HG03064 (cell line): ENCODE measurements around the gene BTRC.

ENCODE experiments used
- ATAC-seq: cut with Tn5 transposase; IDR thresholded peaks from one replicate; pipeline ENCODE4 v1.9.1; 2021; ENCODE audit warnings: low read depth; ENCODE audit not compliant: unreplicated experiment

Gene BTRC

DNA sequence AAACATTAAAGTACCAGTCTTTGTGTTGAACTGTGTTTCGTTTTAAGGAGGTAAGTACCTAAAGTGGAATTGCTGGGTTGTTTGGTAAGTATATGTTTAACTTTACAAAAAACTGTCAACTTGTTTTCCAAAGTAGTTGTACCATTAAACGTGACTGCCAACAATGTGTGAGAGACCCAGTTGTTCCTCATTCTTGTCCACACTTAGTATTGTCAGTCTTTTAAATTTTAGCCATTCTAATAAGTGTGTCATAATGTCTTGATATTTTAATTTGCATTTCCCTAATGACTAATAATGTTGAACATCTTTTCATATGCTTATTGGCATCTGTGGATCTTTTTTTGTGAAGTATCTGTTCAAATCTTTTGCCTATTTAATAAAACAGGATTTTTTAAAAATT, 159.8 kb downstream of the BTRC start:
- no peak for ATAC-seq

DNA sequence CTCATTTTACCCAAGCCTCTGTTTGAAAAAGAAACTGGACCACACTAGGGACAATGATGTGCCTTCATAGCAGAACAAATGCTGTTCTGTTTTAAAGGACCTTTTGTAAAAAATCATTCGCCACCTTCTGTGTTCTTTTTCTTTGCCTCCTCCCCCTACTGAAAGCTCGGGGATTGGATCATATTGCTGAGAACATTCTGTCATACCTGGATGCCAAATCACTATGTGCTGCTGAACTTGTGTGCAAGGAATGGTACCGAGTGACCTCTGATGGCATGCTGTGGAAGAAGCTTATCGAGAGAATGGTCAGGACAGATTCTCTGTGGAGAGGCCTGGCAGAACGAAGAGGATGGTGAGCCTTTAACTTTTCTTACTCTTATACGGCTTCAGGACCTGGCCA, 171.9 kb downstream of the BTRC start:
- no peak for ATAC-seq

DNA sequence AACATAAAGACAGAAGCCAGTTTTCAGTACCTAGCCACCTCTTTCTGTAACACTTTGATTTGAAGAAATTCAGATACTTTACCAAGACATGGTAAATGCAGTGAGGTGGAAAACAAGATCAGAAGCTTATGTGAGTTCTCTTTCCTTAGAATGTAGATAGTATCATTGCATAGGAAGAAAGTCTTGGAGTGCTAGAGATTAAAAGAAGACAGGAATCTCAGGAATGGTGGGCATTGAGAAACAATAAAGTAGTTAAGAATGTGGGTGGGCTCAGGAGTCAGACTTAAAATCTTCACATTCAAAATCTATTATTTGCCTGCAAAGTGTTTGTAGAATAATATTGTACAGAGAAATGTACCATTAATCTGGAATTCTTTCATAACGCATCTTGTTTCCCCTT, 175.2 kb downstream of the BTRC start:
- ATAC-seq, result no peak

DNA sequence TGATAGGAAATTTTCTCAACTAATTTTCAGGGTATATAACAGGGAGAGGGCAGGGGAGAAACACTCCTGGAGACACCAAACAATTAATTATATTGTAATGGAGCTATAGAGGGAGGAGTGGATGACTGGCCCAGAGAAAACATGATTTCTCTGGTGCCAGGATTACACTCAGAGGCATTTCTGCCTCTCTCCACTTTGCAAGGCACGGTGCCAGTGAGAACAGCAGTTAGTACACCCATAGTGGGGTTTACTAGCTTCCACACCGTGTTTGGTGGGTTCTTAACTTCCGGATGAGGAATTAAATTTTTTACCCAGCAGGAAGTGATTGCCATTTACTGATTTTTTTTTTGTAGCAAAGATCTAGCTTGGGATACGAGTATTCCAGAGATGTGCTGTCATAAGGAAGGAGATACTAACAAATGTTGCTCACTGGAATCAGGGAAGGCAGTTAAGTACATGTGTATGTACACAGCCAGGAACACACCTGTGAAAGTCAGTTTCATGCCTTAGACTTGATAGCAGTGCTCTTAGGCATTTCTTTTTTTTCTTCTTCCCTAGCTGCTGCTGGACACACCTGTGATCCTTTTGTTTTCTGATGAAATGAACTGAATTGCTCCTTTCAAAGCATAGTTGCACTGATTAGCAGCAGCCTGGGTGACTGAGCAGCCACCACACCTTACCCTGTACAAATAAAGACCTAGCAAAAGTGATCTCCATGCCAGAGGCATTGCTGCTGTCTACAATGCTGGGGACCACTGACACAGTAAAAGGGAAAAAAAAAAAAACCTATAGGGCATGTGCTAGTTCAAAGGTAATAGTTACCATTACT, 176.0 kb downstream of the BTRC start:
- ATAC-seq, result no peak

DNA sequence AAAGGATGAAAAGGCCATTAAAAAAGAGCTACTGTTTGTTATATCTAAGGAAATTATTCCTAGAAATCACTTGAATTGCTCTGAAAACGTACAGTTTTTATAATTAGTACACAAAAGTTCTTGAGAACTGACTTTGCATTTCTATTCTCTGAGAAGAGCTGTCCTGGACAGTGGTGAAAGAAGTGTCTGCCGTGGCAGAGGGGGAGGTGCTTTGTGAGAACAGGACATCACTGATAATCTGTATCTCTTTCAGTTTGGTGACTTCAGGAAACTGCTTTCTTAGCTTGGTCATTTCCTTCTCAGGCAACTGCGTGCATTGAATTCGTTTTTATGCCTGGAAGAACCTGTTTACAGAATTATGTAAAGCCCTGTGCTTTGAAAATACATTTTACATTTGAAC, 182.0 kb downstream of the BTRC start:
- no peak for ATAC-seq

DNA sequence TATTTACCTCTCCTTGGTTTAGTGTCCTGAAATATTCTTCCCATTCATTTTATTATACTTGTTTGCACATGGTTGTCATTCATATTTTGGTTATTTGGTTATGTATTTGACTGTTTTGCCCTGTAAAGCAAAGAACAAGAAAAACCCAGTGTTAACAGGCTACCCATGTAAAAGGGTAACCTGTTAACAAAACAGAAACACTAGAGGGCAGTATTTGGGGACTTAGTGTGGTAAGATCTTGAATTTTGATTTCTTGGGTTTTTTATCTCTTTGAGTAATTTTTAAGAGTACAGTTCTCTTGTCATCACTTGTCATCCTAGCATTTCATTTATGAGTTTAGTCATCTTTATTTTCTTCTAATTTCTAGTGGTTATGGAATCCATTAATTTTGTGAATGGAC, 182.8 kb downstream of the BTRC start:
- no peak for ATAC-seq

DNA sequence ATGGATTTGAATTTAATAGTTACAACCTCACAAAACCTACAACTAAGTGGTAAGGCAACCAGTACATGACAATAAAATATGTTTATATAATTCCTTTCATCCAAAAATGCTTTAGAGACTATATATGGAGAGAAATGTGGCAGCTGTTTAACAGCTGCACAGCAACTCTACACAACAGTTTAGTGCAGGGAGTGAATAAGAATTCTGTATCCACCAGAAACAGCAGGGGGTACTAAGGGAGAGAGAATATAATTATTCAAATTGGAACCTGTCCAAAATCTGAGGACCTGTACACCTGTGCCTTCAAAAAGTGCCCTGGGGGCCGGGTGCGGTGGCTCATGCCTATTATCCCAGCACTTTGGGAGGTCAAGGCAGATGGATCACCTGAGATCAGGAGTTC, 184.5 kb downstream of the BTRC start:
- ATAC-seq, result no peak

DNA sequence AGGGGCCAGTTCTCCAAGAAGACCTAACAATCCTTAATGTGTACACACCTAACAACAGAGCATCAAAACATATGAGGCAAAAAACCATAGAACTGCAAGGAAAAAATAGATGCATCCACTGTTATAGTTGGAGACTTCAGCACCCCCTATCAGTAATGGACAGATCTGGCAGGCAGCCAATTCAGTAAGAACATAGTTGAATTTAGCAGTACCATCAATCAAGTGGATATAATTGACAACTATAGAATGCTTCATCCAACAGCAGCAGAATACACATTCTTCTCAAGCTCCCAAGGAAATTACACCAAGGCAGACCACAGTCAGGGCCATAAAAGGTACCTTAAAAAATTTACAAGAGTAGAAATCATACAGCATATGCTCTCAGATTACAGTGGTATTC, 191.9 kb downstream of the BTRC start:
- ATAC-seq, result no peak

DNA sequence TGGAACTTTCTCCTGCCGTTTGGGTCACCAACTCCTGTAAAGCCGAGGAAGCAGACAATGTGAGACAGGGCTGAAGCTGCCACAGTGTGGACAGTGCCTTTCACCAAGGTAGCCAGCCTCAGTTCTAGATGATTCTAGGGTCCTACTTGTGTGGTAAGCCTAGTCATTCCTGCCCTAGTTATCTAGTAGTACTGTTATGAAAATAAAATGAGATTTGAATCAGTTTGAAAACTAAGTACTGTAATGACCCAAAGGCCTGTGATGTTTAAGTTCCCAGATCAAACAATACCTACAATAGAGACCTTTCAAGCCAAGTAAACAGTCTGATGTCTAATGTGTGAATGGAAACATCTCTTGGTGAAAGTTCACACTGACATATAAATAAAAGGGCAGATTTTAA, 197.0 kb downstream of the BTRC start:
- ATAC-seq, result no peak

DNA sequence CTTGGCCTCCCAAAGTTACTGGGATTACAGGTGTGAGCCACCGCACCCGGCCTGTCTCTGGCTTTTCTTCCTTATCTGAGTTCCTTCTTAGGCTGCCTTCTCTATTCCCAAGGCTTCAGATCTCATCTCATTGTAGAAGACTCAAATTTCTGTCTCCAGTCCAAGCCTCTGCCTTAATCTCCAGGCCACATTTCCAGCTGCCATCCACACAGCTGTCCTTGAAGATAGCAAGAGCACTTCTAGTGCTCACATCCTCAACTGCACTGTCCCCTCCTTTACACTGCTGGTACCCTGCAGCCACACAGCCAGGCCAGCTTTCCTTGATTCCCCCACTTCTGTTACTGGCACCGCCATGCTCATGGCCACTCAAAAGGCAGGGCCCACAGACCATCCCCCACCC, 198.5 kb downstream of the BTRC start:
- no peak for ATAC-seq

DNA sequence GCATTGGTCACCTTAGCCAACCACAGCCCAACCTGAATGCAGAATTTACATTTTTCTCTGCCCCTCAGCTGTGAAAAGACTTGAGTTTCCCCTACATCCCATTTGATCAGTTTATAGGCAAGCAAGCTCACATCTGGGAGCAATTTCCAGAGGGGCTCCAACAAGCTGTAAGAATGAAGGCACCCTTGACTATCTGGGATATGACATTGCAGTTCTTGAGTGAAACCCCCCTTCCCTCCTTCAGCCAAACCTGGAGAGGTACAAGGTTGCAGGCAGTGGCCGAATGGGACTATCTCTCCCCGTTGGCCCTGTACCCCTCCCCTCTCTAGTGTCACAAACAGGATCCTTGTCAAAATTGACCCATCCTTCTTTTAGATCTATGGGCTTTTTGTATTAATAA, 203.6 kb downstream of the BTRC start:
- no peak for ATAC-seq

DNA sequence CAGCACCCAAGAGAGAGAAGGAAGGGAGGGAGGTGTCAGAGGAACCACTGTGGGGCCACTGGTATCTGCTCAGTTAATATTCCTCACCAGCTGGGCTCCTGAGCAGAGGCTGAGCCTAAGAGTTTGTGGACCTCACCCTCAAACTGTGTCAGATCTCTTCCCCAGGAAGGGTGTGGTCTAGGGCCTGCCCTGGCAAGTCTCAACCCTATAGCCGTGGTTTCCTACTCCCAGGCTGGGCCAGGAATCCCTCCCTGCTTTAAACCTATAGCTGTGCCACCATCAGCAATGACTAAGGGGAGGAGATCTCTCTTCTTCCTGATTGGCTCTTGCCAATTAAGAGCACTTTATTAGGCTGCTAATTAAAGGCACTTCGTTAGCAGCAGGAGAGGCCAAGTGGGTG, 204.2 kb downstream of the BTRC start:
- ATAC-seq, result no peak

DNA sequence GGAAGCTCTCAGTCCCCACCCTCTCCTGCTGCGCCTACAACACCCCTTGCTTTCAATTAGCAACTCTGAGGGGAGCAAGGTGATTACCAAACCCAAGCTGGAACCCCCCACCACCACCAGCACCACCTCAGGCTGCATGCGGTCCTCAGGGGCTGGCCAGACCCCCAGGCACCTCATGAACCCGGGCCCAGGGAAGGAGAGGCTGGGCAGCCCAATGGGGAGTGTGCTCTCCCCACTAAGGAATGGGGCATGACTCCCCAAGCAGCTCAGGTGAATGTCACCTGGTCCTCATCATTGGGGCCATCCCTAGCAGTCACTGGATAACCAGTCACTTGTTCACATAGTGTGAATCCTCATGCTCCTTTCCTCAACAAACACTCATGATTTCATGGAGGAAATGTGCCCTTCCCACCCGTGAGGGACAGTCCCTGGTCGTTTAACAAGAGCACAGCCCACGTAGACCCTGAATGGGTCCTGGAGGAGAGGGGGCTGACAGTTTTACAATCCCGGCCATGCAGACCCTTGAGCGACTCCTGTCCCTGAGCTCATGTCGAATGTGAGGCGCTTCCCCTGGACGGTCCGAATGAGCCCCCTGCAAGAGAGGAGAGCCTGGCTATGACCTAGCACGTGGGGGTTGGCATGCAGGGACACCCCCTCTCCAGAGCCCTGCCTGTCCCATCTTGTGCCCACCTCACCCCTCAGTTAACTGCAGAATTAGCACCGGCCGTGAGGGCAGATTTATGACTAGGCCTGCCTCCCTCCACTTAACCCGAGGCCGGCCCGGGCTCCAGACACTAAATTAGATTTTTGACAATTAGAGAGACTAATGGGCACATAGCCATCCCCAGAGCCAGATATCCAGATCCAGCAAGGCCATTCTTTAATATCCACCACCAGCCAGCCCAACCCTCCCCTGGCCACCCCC, 205.0 kb downstream of the BTRC start:
- no peak for ATAC-seq

DNA sequence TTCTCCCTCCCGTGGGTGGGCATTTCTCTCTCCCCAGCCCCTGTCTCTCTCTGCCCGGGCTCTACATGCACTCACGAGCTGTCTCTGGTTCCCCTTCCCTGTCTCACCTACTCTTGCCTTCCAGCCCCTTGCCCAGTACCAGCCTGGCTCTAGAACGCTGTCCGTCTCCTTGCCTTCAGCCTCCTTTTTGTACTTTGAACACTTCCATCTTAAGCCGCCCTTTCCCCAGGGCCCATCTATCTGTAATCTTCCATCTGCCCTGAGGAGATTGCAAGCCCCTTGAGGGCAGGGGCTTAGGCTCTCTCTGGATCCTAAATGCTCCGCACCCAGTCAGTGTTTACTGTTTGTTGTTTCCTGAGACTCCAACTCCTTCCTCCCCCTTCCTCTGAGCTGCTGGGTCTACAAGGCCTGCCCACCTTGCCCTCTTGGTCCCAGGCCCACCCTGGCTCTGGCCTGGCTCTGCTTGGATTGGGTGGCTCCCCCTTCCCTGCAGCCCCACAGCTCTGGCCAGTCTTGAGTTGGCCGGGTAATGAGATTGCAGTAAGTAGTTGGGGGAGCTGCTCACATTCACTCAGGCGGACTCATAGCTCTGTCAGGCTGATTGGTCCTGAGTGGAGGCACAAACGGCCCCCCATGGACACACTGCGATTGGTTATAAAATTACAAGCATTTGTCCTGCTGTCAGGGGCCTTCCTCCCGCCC, 205.8 kb downstream of the BTRC start:
- no peak for ATAC-seq

DNA sequence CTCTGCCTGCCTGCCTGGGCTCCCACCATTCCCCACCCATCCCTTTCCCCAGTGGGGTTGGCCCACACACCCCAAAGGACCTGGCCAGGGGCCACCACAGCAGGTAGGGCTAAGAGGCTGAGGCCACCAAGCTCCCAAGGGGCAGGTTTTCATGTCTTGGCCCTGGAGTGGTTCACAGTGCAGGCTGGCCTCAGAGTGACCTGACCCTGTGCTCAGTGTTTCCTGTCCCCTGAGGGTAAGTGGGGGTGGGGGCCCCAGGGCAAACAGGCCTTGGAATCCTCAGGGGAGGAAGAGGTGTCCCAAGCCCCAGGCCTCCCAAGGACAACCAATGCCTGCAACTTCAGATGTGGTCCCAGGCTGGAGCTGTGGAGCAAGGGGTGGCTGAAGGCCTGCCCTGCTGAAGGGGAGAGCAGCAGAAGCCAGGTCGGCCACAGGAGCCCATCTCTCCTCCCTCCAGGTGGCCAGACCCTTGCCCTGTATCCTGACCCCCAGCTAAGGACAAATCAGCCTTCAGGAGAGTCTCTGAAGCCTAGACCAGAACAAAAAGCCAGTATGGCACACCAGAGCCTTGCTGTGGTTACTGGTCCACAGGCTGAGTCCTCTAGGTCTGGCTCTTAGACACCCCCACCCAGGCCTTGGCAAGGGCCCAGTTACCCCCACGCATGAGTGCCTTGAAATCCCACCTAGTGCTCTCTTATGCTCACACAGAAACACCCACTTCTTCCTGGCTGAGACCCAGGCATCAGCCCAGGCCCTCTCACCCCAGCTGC, 206.5 kb downstream of the BTRC start:
- ATAC-seq, result no peak

DNA sequence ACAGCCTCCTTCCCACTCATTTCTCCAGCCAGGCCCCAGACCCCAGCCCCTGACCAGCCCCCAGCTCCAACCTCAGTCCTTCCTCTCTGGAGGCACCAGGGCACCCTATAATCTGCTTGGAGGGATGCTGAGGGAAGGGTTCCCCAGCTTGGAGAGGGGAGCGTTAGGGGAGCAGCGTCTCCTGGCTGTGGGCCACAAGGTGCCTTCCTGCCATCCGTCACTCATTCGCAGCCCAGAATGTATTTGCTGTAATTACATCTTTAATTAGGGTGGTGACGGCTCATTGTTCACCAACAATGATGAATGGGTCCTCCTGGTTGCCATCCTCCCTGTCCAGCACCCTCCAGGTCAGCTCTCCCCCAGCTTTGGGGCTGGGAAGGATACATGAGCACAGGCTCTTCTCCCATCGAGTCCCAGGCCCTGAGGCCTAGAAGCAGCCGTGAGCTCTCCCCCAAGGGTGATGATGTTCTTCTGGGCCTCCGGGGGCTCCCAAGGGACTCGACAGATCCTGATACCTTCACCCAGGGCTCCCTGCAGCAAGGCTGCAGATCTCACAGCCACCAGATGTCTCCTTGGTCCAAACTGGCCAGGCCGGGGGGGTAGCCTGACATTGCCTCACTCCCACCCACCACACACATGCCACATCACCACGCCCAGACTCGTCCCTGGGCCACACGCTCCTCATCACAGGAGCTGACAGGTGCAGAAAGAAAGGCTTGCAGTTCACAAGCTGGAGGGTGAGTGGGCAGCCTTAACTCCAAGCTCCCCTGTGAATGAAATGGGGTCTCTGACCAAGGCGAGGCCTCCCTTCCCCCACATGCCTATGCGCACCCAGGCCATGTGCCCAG, 207.3 kb downstream of the BTRC start:
- ATAC-seq, result no peak

DNA sequence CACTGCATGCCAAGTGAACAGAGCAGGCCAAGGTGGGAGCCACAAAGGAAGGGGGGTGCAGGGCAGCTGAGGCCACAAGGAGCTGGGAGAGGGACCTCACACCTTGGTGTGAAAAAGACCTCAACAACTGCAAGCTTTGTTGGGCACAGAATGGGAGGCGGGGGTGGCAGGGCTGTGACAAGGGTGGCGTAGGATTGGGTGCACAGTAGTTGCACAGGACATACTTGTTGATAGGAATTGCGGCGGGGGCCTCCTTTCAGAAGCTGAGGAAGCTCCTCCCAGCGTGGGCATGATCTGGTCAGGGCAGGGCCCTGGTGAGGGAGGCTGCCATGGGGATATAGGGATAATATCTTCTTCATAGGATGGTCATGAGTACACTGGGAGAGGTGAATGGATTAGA, 208.3 kb downstream of the BTRC start:
- ATAC-seq, result no peak

DNA sequence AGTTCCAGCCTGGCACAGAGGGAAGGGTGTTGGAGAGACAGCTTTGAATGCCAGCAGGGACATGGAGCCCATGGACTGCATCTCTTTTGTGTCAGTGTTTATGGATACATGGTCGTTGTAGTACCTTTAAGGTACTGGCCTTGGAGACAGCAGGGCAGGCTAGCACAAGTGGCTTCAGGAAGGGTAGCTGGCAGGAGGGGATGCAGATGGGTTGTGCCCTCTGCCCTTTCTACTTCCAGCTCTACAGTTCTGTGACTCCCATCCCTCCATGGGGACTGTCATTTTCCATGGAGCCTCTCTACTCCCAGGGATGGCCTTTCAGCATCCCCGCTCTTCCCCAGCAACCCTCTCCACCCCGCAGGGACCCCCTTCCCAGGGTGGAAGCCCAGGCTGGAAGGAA, 209.0 kb downstream of the BTRC start:
- ATAC-seq, result no peak

DNA sequence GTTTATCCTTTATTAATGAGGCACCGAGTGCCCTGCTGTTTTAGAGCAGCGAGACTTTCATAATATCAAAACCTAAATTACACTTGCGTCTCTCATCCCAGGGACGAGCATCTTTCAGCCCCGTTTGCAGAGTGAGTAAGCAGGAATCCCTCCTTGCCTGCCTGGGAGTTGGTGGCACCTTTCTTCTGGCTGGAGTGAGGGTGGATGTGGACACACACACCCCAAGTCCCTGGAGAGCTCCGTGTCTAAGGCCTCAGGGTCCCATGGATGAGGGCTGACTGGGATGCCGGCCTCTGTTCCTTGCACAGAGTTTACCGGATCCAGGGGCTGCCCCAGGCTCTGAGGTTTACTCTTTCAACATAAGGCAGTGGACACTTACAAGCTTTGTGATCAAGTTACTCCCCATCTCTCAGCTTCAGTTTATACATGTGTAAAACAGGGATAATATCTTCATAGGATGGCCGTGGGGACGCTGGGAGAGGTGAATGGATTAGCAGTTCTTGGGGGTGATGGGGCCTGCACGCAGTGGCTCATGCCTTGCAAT, 209.6 kb downstream of the BTRC start:
- no peak for ATAC-seq
